Suprapubic skin (tissue), 4 donors: ENCODE results near the gene PPA1.

Experiments used
- CTCF ChIP-seq, 2 donors: fragments of 200-600 bp in 1 of 2; fragments of 450-650 bp in 1 of 2; sonication (generic) in 1 of 2; IDR thresholded peaks; one replicate each; pipeline ENCODE4 v1.5.1; 2016 to 2019; ENCODE audit warnings: antibody characterized with exemption in 2 of 2, mild to moderate bottlenecking in 1 of 2, moderate library complexity in 1 of 2
- POLR2A ChIP-seq, 2 donors: fragments of 450-650 bp; IDR thresholded peaks; one replicate each; pipeline ENCODE4 v1.6.1; 2017; ENCODE audit warnings: antibody characterized with exemption in 2 of 2, mild to moderate bottlenecking in 2 of 2, moderate library complexity in 2 of 2
- POLR2AphosphoS5 ChIP-seq, 3 donors: sonication (generic); formaldehyde crosslinking; IDR thresholded peaks; one replicate each; pipeline ENCODE4 v1.6.1; 2017; ENCODE audit warnings: antibody characterized with exemption in 3 of 3

DNA sequence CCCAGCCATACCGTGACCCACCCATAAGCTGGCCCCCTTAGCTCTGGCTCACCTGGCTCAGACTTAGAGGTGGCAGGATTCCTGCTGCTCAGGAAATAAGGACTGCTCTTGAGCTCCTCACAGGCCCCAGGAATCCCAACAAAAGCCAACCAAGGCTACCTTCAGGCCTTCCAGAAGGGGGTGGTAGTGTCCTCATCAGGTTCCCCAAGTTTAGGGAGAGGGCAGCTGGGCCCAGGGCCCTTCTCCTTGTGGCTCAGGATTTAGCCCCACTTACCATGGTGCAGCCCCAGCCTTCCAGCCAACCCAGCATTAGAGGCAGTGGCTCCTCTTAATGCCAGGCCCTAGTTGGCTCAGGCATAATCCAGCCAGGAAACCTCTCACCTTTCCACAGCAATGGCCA, 27.0 kb upstream of the PPA1 start:
- TF ChIP-seq CTCF (IDR thresholded peaks at IDR 0.05), result no peak
- TF ChIP-seq POLR2AphosphoS5 (IDR thresholded peaks at IDR 0.05), result no peak
- no peak for TF ChIP-seq POLR2A (IDR thresholded peaks at IDR 0.05)
